Ovary (tissue), 9 donors: ENCODE measurements around the gene TAF4. TPM values are rescaled to one million over a fixed set of nuclear protein-coding genes. Genes with fewer than 3 reads are reported as not detected.
"Not testable (repeated sequence)": the region's sequence is repeated elsewhere in the genome, so short reads cannot be mapped to it uniquely, and the experiment has no call there.

Source experiments
- DNase-seq, 5 donors: peaks; one replicate each; pipeline ENCODE4 v3.0.0-alpha.2; 2019 to 2020
- H3K27ac ChIP-seq, 2 donors: fragments of 200-600 bp; one replicate each; pipeline versions ENCODE4 v1.5.1 to v1.8.0; 2019 to 2022
- H3K27me3 ChIP-seq: fragments of 200-600 bp; one replicate; pipeline ENCODE4 v1.8.0; 2022
- H3K36me3 ChIP-seq: fragments of 200-600 bp; sonication (generic); one replicate; pipeline ENCODE4 v1.5.1; 2019
- H3K4me1 ChIP-seq: one replicate; pipeline ENCODE4 v1.8.1; 2013; ENCODE audit warnings: mild to moderate bottlenecking, moderate library complexity; ENCODE audit not compliant: insufficient read depth
- H3K4me3 ChIP-seq: fragments of 200-600 bp; sonication (generic); one replicate; pipeline ENCODE4 v1.5.1; 2017
- H3K9me3 ChIP-seq, 2 donors: fragments of 200-600 bp in 1 of 2; sonication (generic) in 1 of 2; one replicate each; pipeline versions ENCODE4 v1.5.1 to v1.8.1; 2013 to 2019; ENCODE audit warnings: mild to moderate bottlenecking in 1 of 2, moderate library complexity in 1 of 2
- CTCF ChIP-seq, 3 donors: fragments of 450-650 bp in 2 of 3; fragments of 200-600 bp in 1 of 3; IDR thresholded peaks; one replicate each; pipeline versions ENCODE4 v1.5.1 to v1.8.0; 2016 to 2022; ENCODE audit warnings: antibody characterized with exemption in 3 of 3, mild to moderate bottlenecking in 1 of 3
- EP300 ChIP-seq: sonication (generic); formaldehyde crosslinking; IDR thresholded peaks from one replicate; pipeline ENCODE4 v1.6.1; 2017; ENCODE audit warnings: antibody characterized with exemption
- POLR2A ChIP-seq: fragments of 450-650 bp; IDR thresholded peaks from one replicate; pipeline ENCODE4 v1.6.1; 2017; ENCODE audit warnings: antibody characterized with exemption, mild to moderate bottlenecking, moderate library complexity
- WGBS, 3 donors: extraction: QIAGEN DNeasy Blood & Tissue Kit in 1 of 3; methylation state at CpG; one replicate each; pipeline versions ENCODE4 v1.1.5 to v1.1.7; 2013 to 2017; 5-methylcytosine and 5-hydroxymethylcytosine counted together
- intact Hi-C, 4 donors: fragments of 100-400 bp; cut with DNase I; formaldehyde crosslinking; loops; one replicate each; pipeline versions ENCODE4 v1.11.0 to v1.15.1; 2022 to 2023
- polyA plus RNA-seq, 2 donors: library from polyadenylated mRNA; stranded (reverse); fragments of 200-250 nt in 1 of 2; fragments of 350-450 nt in 1 of 2; fragmentation: Illumina TruSeq in 1 of 2; extraction: RNeasy Lipid Tissue Mini Kit (QIAGEN cat#74804) in 1 of 2; gene quantifications; one replicate each; pipeline ENCODE4 v1.2.3, GENCODE V29; 2013 to 2014
- total RNA-seq, 7 donors: library from RNA; depleted of rRNA in 2 of 7; stranded (reverse); fragments of >200 nt in 2 of 7; fragmentation: NEBNext Ultra II Directional in 3 of 7; extraction: Animal tissue kit (Norgen Biotek cat#: 25700) in 3 of 7; gene quantifications; one replicate each; pipeline versions ENCODE4 v1.1.0 to v1.2.4, GENCODE V29; 2016 to 2023
- donor health status: DM: no; HTN: no; CAD: no; lungs with moderate emphysema.
- donor health status: DM: no; HTN: no; CAD: no.
- donor health status: Bipolar disorder and iron deficiency.
- donor health status: DM: yes; HTN: yes; CAD: no.
- donor health status: DM: no; HTN: no; CAD: no.
- donor health status: DM: yes; HTN: yes; CAD: no.

Gene TAF4
- total and polyA plus RNA-seq, 9 donors = 9.3 to 34.7 (median 19.8) TPM

- Histone ChIP-seq H3K4me1 (peaks cover 3% of the 10 kb centered on the region), H3K27ac (no peak overlapping the region), H3K27me3 (no peaks in the 10 kb centered on the region), H3K4me3 (no peak overlapping the region), H3K9me3 (no peaks in the 10 kb centered on the region), H3K36me3 (no peaks in the 10 kb centered on the region)
- 89 to 95% (median 91%) methylated on average over 6 of the region's 6 CpGs for WGBS, 3 donors
- DNase-seq = peak in 1 of 5 donors; percentile 24
- no peak for TF ChIP-seq EP300
- no peak for TF ChIP-seq POLR2A
- no peak for TF ChIP-seq CTCF (IDR thresholded peaks at IDR 0.05)
- intact Hi-C loops = no loop called here
Observed at GRCh38 chr20:61985096-61985495, 80.6 kb downstream of the TAF4 start.

GRCh38 chr20:61984431-61984830, 81.2 kb downstream of the TAF4 start:
- H3K4me3 ChIP-seq, intact Hi-C loops, H3K27ac ChIP-seq, H3K27me3 ChIP-seq, H3K4me1 ChIP-seq, H3K9me3 ChIP-seq, H3K36me3 ChIP-seq: not testable (repeated sequence)
- peak in 1 of 5 donors; percentile 16 for DNase-seq
- 87 to 90% (median 88%) methylated on average over 14 of the region's 14 CpGs for WGBS, 3 donors

GRCh38 chr20:61983965-61984364, 81.7 kb downstream of the TAF4 start:
- no peaks in the 10 kb centered on the region for H3K9me3 ChIP-seq
- H3K4me3 ChIP-seq = no peak overlapping the region
- TF ChIP-seq EP300 (no peak), CTCF (IDR thresholded peaks at IDR 0.05) (no peak), POLR2A (no peak)
- H3K27me3 ChIP-seq = no peaks in the 10 kb centered on the region
- no peak for DNase-seq
- 81 to 87% (median 86%) methylated on average over 17 of the region's 17 CpGs for WGBS, 3 donors
- intact Hi-C loops = no loop called here
- no peaks in the 10 kb centered on the region for H3K36me3 ChIP-seq
- peaks cover 3% of the 10 kb centered on the region for H3K4me1 ChIP-seq
- H3K27ac ChIP-seq = no peak overlapping the region

GRCh38 chr20:61982951-61983315, 82.7 kb downstream of the TAF4 start:
- Histone ChIP-seq H3K4me1 (peaks cover 3% of the 10 kb centered on the region), H3K27ac (no peak overlapping the region), H3K36me3 (no peaks in the 10 kb centered on the region), H3K9me3 (no peaks in the 10 kb centered on the region), H3K4me3 (no peak overlapping the region), H3K27me3 (no peaks in the 10 kb centered on the region)
- intact Hi-C loops = no loop called here
- 87 to 94% (median 93%) methylated on average over 11 of the region's 11 CpGs for WGBS, 3 donors
- TF ChIP-seq CTCF (IDR thresholded peaks at IDR 0.05) (no peak), EP300 (no peak), POLR2A (no peak)
- DNase-seq = no peak

GRCh38 chr20:61982191-61982950, 83.3 kb downstream of the TAF4 start:
- no peaks in the 10 kb centered on the region for H3K27me3 ChIP-seq
- H3K4me1 ChIP-seq = peaks cover 3% of the 10 kb centered on the region
- H3K36me3 ChIP-seq = no peaks in the 10 kb centered on the region
- intact Hi-C loops = no loop called here
- peak in 1 of 5 donors; percentile 14 for DNase-seq
- WGBS, 3 donors = 83 to 86% (median 84%) methylated on average over 17 to 18 of the region's 18 CpGs
- no peaks in the 10 kb centered on the region for H3K9me3 ChIP-seq
- TF ChIP-seq EP300 (no peak), POLR2A (no peak), CTCF (IDR thresholded peaks at IDR 0.05) (no peak)
- H3K27ac ChIP-seq = no peak overlapping the region
- no peak overlapping the region for H3K4me3 ChIP-seq

- H3K36me3 ChIP-seq, H3K4me1 ChIP-seq, DNase-seq, H3K27ac ChIP-seq, intact Hi-C loops, H3K9me3 ChIP-seq, H3K27me3 ChIP-seq, H3K4me3 ChIP-seq: not testable (repeated sequence)
- WGBS, 3 donors = 75 to 81% (median 79%) methylated on average over 9 to 11 of the region's 11 CpGs
Observed at GRCh38 chr20:61981691-61982090, 84.0 kb downstream of the TAF4 start.
